Measurements from ENCODE around the gene MRTFB. TPM values are rescaled to one million over a fixed set of nuclear protein-coding genes. Genes with fewer than 3 reads are reported as not detected.

Gene MRTFB
- total RNA-seq, 1 experiment from 2014 or later, result 29.8 TPM

GRCh38 chr16:14175086-14175485 lies 104.0 kb downstream of the MRTFB start:
- Histone ChIP-seq H3K4me1 (ENCODE audit: insufficient read depth, low read length, poor library complexity, severe bottlenecking) (peaks cover under 1% of the 10 kb centered on the region), H3K27ac (ENCODE audit: low read depth, low read length, poor library complexity, severe bottlenecking) (no peak overlapping the region), H3K9me3 (ENCODE audit: low read depth, low read length, poor library complexity, severe bottlenecking) (no peaks in the 10 kb centered on the region), H3K36me3 (ENCODE audit: insufficient read depth, low read length, poor library complexity, severe bottlenecking) (no peaks in the 10 kb centered on the region), H3K27me3 (replicated peaks; ENCODE audit: insufficient read depth, low read depth, low read length, poor library complexity) (no peaks in the 10 kb centered on the region), H3K4me3 (ENCODE audit: low read depth, low read length, poor library complexity, severe bottlenecking) (no peak overlapping the region)
- intact Hi-C loops (cut with micrococcal nuclease; ENCODE audit: unreplicated experiment), result no loop called here
- BruUV-seq (replicated peaks), result no TSS peak
- TF ChIP-seq CTCF (conservative IDR thresholded peaks at IDR 0.05; ENCODE audit: low read depth, low read length) (no peak), EZH2 (IDR thresholded peaks at IDR 0.05; ENCODE audit: borderline replicate concordance, low read depth, low read length, poor library complexity, severe bottlenecking) (no peak)
- no peak for DNase-seq (ENCODE audit: low spot score)
- CTCF ChIA-PET, result no interaction called here
- POLR2A ChIA-PET (ENCODE audit: low non-redundant PET), result no interaction called here

GRCh38 chr16:14177704-14178103 lies 106.6 kb downstream of the MRTFB start:
- Histone ChIP-seq H3K36me3 (ENCODE audit: insufficient read depth, low read length, poor library complexity, severe bottlenecking) (no peaks in the 10 kb centered on the region), H3K9me3 (ENCODE audit: low read depth, low read length, poor library complexity, severe bottlenecking) (no peaks in the 10 kb centered on the region), H3K4me1 (ENCODE audit: insufficient read depth, low read length, poor library complexity, severe bottlenecking) (peaks cover 27% of the 10 kb centered on the region), H3K27me3 (replicated peaks; ENCODE audit: insufficient read depth, low read depth, low read length, poor library complexity) (no peaks in the 10 kb centered on the region), H3K27ac (ENCODE audit: low read depth, low read length, poor library complexity, severe bottlenecking) (no peak overlapping the region), H3K4me3 (ENCODE audit: low read depth, low read length, poor library complexity, severe bottlenecking) (no peak overlapping the region)
- ChIA-PET CTCF (no interaction called here), POLR2A (ENCODE audit: low non-redundant PET) (no interaction called here)
- no TSS peak for BruUV-seq (replicated peaks)
- intact Hi-C loops (cut with micrococcal nuclease; ENCODE audit: unreplicated experiment), result no loop called here
- TF ChIP-seq EZH2 (IDR thresholded peaks at IDR 0.05; ENCODE audit: borderline replicate concordance, low read depth, low read length, poor library complexity, severe bottlenecking) (no peak), CTCF (conservative IDR thresholded peaks at IDR 0.05; ENCODE audit: low read depth, low read length) (no peak)
- no peak for DNase-seq (ENCODE audit: low spot score)

- BruUV-seq (replicated peaks), result no TSS peak
- CTCF ChIA-PET, result no interaction called here
- no peak overlapping the region for H3K4me3 ChIP-seq (ENCODE audit: low read depth, low read length, poor library complexity, severe bottlenecking)
- TF ChIP-seq EZH2 (IDR thresholded peaks at IDR 0.05; ENCODE audit: borderline replicate concordance, low read depth, low read length, poor library complexity, severe bottlenecking), result no peak
- TF ChIP-seq CTCF (conservative IDR thresholded peaks at IDR 0.05; ENCODE audit: low read depth, low read length), result no peak
- H3K9me3 ChIP-seq (ENCODE audit: low read depth, low read length, poor library complexity, severe bottlenecking), result no peaks in the 10 kb centered on the region
- intact Hi-C loops (cut with micrococcal nuclease; ENCODE audit: unreplicated experiment), result no loop called here
- no peaks in the 10 kb centered on the region for H3K36me3 ChIP-seq (ENCODE audit: insufficient read depth, low read length, poor library complexity, severe bottlenecking)
- H3K27me3 ChIP-seq (replicated peaks; ENCODE audit: insufficient read depth, low read depth, low read length, poor library complexity), result no peaks in the 10 kb centered on the region
- POLR2A ChIA-PET (ENCODE audit: low non-redundant PET), result no interaction called here
- peaks cover 28% of the 10 kb centered on the region for H3K4me1 ChIP-seq (ENCODE audit: insufficient read depth, low read length, poor library complexity, severe bottlenecking)
- no peak for DNase-seq (ENCODE audit: low spot score)
- no peak overlapping the region for H3K27ac ChIP-seq (ENCODE audit: low read depth, low read length, poor library complexity, severe bottlenecking)
Observed at GRCh38 chr16:14179116-14179515, 108.0 kb downstream of the MRTFB start.
